ENCODE measurements around the gene IQCN.

The IQCN gene

GRCh38 chr19:18264137-18264854 is 10.0 kb downstream of the IQCN start:
- peaks cover 13% of the 10 kb centered on the region for H3K4me1 ChIP-seq (ENCODE audit: insufficient read depth, low read length)
- H3K4me3 ChIP-seq (ENCODE audit: low read depth in 1 of 2, low read length in 2 of 2): no peak overlapping the region
- no peak overlapping the region for H3K27ac ChIP-seq (ENCODE audit: low read length)
- H2AFZ ChIP-seq (ENCODE audit: low read depth, low read length): no peak overlapping the region
- H3K9me3 ChIP-seq (ENCODE audit: insufficient read depth, low read length, severe bottlenecking): no peaks in the 10 kb centered on the region
- ATAC-seq (ENCODE audit: insufficient read depth, low read depth) (no peak), DNase-seq (no peak)
- no peak overlapping the region for H3K4me2 ChIP-seq (ENCODE audit: insufficient read depth, low read length)
- no peaks in the 10 kb centered on the region; the same call in 1 of the 2 replicates for H4K20me1 ChIP-seq (ENCODE audit: insufficient read depth, low read length)
- no peaks in the 10 kb centered on the region for H3K36me3 ChIP-seq (ENCODE audit: insufficient read depth, low read length)
- H3K27me3 ChIP-seq (ENCODE audit: insufficient read depth, low read length, poor library complexity): no peaks in the 10 kb centered on the region
- H3K9ac ChIP-seq (ENCODE audit: low read depth, low read length): no peak overlapping the region
- H3K79me2 ChIP-seq (ENCODE audit: insufficient read depth, low read length): no peaks in the 10 kb centered on the region
- TF ChIP-seq EZH2 (IDR thresholded peaks at IDR 0.05; ENCODE audit: borderline replicate concordance, low read depth, low read length, severe bottlenecking) (no peak), CTCF (IDR thresholded peaks at IDR 0.05; ENCODE audit: borderline replicate concordance, extremely low read depth, low read length, poor library complexity, severe bottlenecking) (no peak)

GRCh38 chr19:18263324-18264136 is 10.7 kb downstream of the IQCN start:
- Histone ChIP-seq H3K4me3 (ENCODE audit: low read depth in 1 of 2, low read length in 2 of 2) (no peak overlapping the region), H2AFZ (ENCODE audit: low read depth, low read length) (no peak overlapping the region), H4K20me1 (ENCODE audit: insufficient read depth, low read length) (no peaks in the 10 kb centered on the region; the same call in 1 of the 2 replicates), H3K4me1 (ENCODE audit: insufficient read depth, low read length) (peaks cover 13% of the 10 kb centered on the region), H3K36me3 (ENCODE audit: insufficient read depth, low read length) (no peaks in the 10 kb centered on the region), H3K9me3 (ENCODE audit: insufficient read depth, low read length, severe bottlenecking) (no peaks in the 10 kb centered on the region), H3K79me2 (ENCODE audit: insufficient read depth, low read length) (no peaks in the 10 kb centered on the region), H3K27ac (ENCODE audit: low read length) (no peak overlapping the region), H3K27me3 (ENCODE audit: insufficient read depth, low read length, poor library complexity) (no peaks in the 10 kb centered on the region), H3K9ac (ENCODE audit: low read depth, low read length) (no peak overlapping the region), H3K4me2 (ENCODE audit: insufficient read depth, low read length) (no peak overlapping the region)
- DNase-seq: no peak
- TF ChIP-seq EZH2 (IDR thresholded peaks at IDR 0.05; ENCODE audit: borderline replicate concordance, low read depth, low read length, severe bottlenecking): no peak
- ATAC-seq (ENCODE audit: insufficient read depth, low read depth): no peak

- TF ChIP-seq CTCF (IDR thresholded peaks at IDR 0.05; ENCODE audit: borderline replicate concordance, extremely low read depth, low read length, poor library complexity, severe bottlenecking): no peak
- no peak overlapping the region for H3K9ac ChIP-seq (ENCODE audit: low read depth, low read length)
Observed at GRCh38 chr19:18262917-18263316, 11.3 kb downstream of the IQCN start.

GRCh38 chr19:18262144-18262543 is 12.1 kb downstream of the IQCN start:
- H2AFZ ChIP-seq (ENCODE audit: low read depth, low read length): no peak overlapping the region
- H4K20me1 ChIP-seq (ENCODE audit: insufficient read depth, low read length): no peaks in the 10 kb centered on the region; the same call in 1 of the 2 replicates
- no peak overlapping the region for H3K27ac ChIP-seq (ENCODE audit: low read length)
- peaks cover 13% of the 10 kb centered on the region for H3K4me1 ChIP-seq (ENCODE audit: insufficient read depth, low read length)
- H3K9me3 ChIP-seq (ENCODE audit: insufficient read depth, low read length, severe bottlenecking): no peaks in the 10 kb centered on the region
- no peaks in the 10 kb centered on the region for H3K36me3 ChIP-seq (ENCODE audit: insufficient read depth, low read length)
- no peaks in the 10 kb centered on the region for H3K79me2 ChIP-seq (ENCODE audit: insufficient read depth, low read length)
- no peaks in the 10 kb centered on the region for H3K27me3 ChIP-seq (ENCODE audit: insufficient read depth, low read length, poor library complexity)
- no peak overlapping the region for H3K4me2 ChIP-seq (ENCODE audit: insufficient read depth, low read length)
- H3K4me3 ChIP-seq (ENCODE audit: low read depth in 1 of 2, low read length in 2 of 2): no peak overlapping the region
- no peak overlapping the region for H3K9ac ChIP-seq (ENCODE audit: low read depth, low read length)
- no peak for TF ChIP-seq EZH2 (IDR thresholded peaks at IDR 0.05; ENCODE audit: borderline replicate concordance, low read depth, low read length, severe bottlenecking)
- TF ChIP-seq CTCF (IDR thresholded peaks at IDR 0.05; ENCODE audit: borderline replicate concordance, extremely low read depth, low read length, poor library complexity, severe bottlenecking): no peak
- no peak for DNase-seq
- ATAC-seq (ENCODE audit: insufficient read depth, low read depth): no peak

More at GRCh38 chr19:18262917-18263316, 11.3 kb downstream of the IQCN start:
- Histone ChIP-seq H3K4me2 (ENCODE audit: insufficient read depth, low read length) (no peak overlapping the region), H3K27me3 (ENCODE audit: insufficient read depth, low read length, poor library complexity) (no peaks in the 10 kb centered on the region), H3K4me3 (ENCODE audit: low read depth in 1 of 2, low read length in 2 of 2) (no peak overlapping the region), H2AFZ (ENCODE audit: low read depth, low read length) (no peak overlapping the region), H3K36me3 (ENCODE audit: insufficient read depth, low read length) (no peaks in the 10 kb centered on the region), H4K20me1 (ENCODE audit: insufficient read depth, low read length) (no peaks in the 10 kb centered on the region; the same call in 1 of the 2 replicates), H3K9me3 (ENCODE audit: insufficient read depth, low read length, severe bottlenecking) (no peaks in the 10 kb centered on the region), H3K79me2 (ENCODE audit: insufficient read depth, low read length) (no peaks in the 10 kb centered on the region), H3K27ac (ENCODE audit: low read length) (no peak overlapping the region), H3K4me1 (ENCODE audit: insufficient read depth, low read length) (peaks cover 13% of the 10 kb centered on the region)
- ATAC-seq (ENCODE audit: insufficient read depth, low read depth) (no peak), DNase-seq (no peak)

Data from DND-41 (cell line).